GM23248 (cell line): Measurements from ENCODE around the gene KRT71. TPM values are rescaled to one million over a fixed set of nuclear protein-coding genes. Genes with fewer than 3 reads are reported as not detected.

Source experiments
- DNase-seq: peaks from one replicate; pipeline ENCODE4 v3.0.0-alpha.2; 2015
- H2AFZ ChIP-seq: fragments of 200-600 bp; sonication (generic); 2 replicates; pipeline ENCODE4 v1.6.1; 2016; ENCODE audit warnings: antibody characterized with exemption
- H3F3A ChIP-seq: fragments of 200-600 bp; sonication (generic); 2 replicates; pipeline ENCODE4 v1.6.1; 2016; ENCODE audit warnings: mild to moderate bottlenecking, antibody characterized with exemption, mixed run types; ENCODE audit not compliant: insufficient read depth
- H3K27ac ChIP-seq: fragments of 200-600 bp; sonication (generic); 2 replicates; pipeline ENCODE4 v1.5.1; 2016; ENCODE audit warnings: mild to moderate bottlenecking
- H3K27me3 ChIP-seq: fragments of 200-600 bp; sonication (generic); replicated peaks from 2 replicates; pipeline ENCODE4 v1.6.1; 2016; ENCODE audit warnings: mild to moderate bottlenecking; ENCODE audit not compliant: insufficient read depth
- H3K36me3 ChIP-seq: fragments of 200-600 bp; sonication (generic); 2 replicates; pipeline ENCODE4 v1.6.1; 2016; ENCODE audit warnings: low read depth, mild to moderate bottlenecking
- H3K4me1 ChIP-seq: fragments of 200-600 bp; sonication (generic); 2 replicates; pipeline ENCODE4 v1.6.1; 2016; ENCODE audit warnings: mild to moderate bottlenecking; ENCODE audit not compliant: insufficient read depth
- H3K4me2 ChIP-seq: fragments of 200-600 bp; sonication (generic); one replicate; pipeline ENCODE4 v1.6.1; 2016; ENCODE audit warnings: mild to moderate bottlenecking; ENCODE audit not compliant: unreplicated experiment
- H3K4me3 ChIP-seq: fragments of 200-600 bp; sonication (generic); 2 replicates; pipeline ENCODE4 v1.5.1; 2016; ENCODE audit warnings: mild to moderate bottlenecking
- H3K79me2 ChIP-seq: fragments of 200-600 bp; sonication (generic); 2 replicates; pipeline ENCODE4 v1.6.1; 2016; ENCODE audit warnings: mild to moderate bottlenecking; ENCODE audit not compliant: insufficient read depth
- H3K9ac ChIP-seq: fragments of 200-600 bp; sonication (generic); 2 replicates; pipeline ENCODE4 v1.6.1; 2016; ENCODE audit warnings: mild to moderate bottlenecking
- H3K9me2 ChIP-seq: fragments of 200-600 bp; sonication (generic); 2 replicates; pipeline ENCODE4 v1.6.1; 2016; ENCODE audit warnings: mixed run types, mild to moderate bottlenecking, moderate library complexity; ENCODE audit not compliant: insufficient read depth
- H3K9me3 ChIP-seq: fragments of 200-600 bp; sonication (generic); one replicate; pipeline ENCODE4 v1.6.1; 2017; ENCODE audit warnings: low read depth
- H4K20me1 ChIP-seq: fragments of 200-600 bp; sonication (generic); 2 replicates; pipeline ENCODE4 v1.6.0; 2016; ENCODE audit not compliant: insufficient read depth
- EZH2 ChIP-seq: fragments of 200-600 bp; sonication (generic); IDR thresholded peaks from 2 replicates; pipeline ENCODE4 v1.6.1; 2018; ENCODE audit warnings: antibody characterized with exemption, mild to moderate bottlenecking; ENCODE audit not compliant: insufficient read depth, poor library complexity, severe bottlenecking
- EZH2phosphoT487 ChIP-seq: fragments of 200-600 bp; sonication (generic); IDR thresholded peaks from 2 replicates; pipeline ENCODE4 v1.6.1; 2018; ENCODE audit warnings: antibody characterized with exemption, moderate library complexity, mild to moderate bottlenecking, low read depth; ENCODE audit not compliant: insufficient read depth
- WGBS, 2 experiments: methylation state at CpG; one replicate each; pipeline ENCODE4 v1.1.6; 2015 to 2017; ENCODE audit warnings: low lambda C conversion rate in 2 of 2, low coverage in 1 of 2; ENCODE audit errors: missing lambda C conversion rate in 2 of 2; 5-methylcytosine and 5-hydroxymethylcytosine counted together
- in situ Hi-C: fragments of 300-500 bp; cut with MboI; formaldehyde crosslinking; loops from 2 replicates; pipeline ENCODE4 v1.15.0; 2020
- polyA plus RNA-seq: library from polyadenylated mRNA; unstranded; fragments of >200 nt; fragmentation: Nextera tagmentation; extraction: Ambion mirVana; gene quantifications from 2 replicates; pipeline ENCODE4 v1.2.1, GENCODE V29; 2016
- total RNA-seq: library from RNA; depleted of rRNA; stranded (reverse); fragments of >200 nt; shearing (Covaris generic); gene quantifications from 2 replicates; pipeline ENCODE4 v1.2.3, GENCODE V29; 2014

Gene KRT71
- total and polyA plus RNA-seq, 2 experiments from 2014 or later: not detected

DNA sequence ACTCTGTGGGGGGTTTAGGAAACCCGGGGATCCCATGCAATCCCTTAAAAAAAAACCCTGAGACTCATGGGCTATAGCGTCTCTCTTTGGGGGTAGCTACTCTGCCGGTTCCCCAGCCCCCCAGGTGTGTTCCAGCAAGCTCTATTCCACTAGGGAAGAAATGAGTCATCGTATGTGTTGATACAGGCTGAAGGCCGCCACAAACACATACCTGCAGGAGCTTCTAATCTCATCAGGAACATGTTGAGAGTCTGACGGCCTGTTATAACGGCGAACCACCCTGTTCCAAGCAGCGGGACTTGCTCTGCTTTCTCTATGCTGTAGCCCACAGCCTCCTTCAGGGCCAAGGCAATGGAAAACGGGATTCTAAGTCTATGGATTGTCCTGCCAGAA, 31.8 kb downstream of the KRT71 start:
- Histone ChIP-seq H3K9ac (no peak overlapping the region), H3K4me2 (no peak overlapping the region), H4K20me1 (no peaks in the 10 kb centered on the region), H3K9me2 (no peaks in the 10 kb centered on the region), H3K4me3 (no peak overlapping the region), H3K79me2 (no peaks in the 10 kb centered on the region), H3F3A (no peaks in the 10 kb centered on the region), H3K9me3 (no peaks in the 10 kb centered on the region), H3K4me1 (no peaks in the 10 kb centered on the region), H3K36me3 (no peaks in the 10 kb centered on the region), H3K27ac (no peak overlapping the region), H3K27me3 (peaks cover 37% of the 10 kb centered on the region), H2AFZ (no peak overlapping the region)
- DNase-seq: no peak
- TF ChIP-seq EZH2 (no peak), EZH2phosphoT487 (no peak)
- in situ Hi-C loops: no loop called here
- 86 to 87% methylated on average over 10 of the region's 10 CpGs for WGBS, 2 experiments

GRCh38 chr12:52519826-52520662, 32.9 kb downstream of the KRT71 start, which contains the start of gene KRT5:
TSS of gene KRT5 (minus strand) at chr12:52520394. CDS start at chr12:52520296, 98 bp downstream.
- H3K36me3 ChIP-seq: no peaks in the 10 kb centered on the region
- no peak for TF ChIP-seq EZH2phosphoT487
- no peak for TF ChIP-seq EZH2
- H4K20me1 ChIP-seq: no peaks in the 10 kb centered on the region
- peaks cover 43% of the 10 kb centered on the region for H3K27me3 ChIP-seq
- H3K4me3 ChIP-seq: no peak within 1 kb of the TSS
- no peaks in the 10 kb centered on the region for H3F3A ChIP-seq
- no peaks in the 10 kb centered on the region for H3K79me2 ChIP-seq
- no peak within 1 kb of the TSS for H3K9ac ChIP-seq
- no peak within 1 kb of the TSS for H3K27ac ChIP-seq
- H3K4me1 ChIP-seq: no peaks in the 10 kb centered on the region
- H2AFZ ChIP-seq: no peak within 1 kb of the TSS
- in situ Hi-C loops: no loop called here
- DNase-seq: no peak
- H3K4me2 ChIP-seq: no peak within 1 kb of the TSS
- H3K9me2 ChIP-seq: no peaks in the 10 kb centered on the region
- WGBS, 2 experiments: 81 to 83% methylated on average over 29 of the region's 29 CpGs
- H3K9me3 ChIP-seq: no peaks in the 10 kb centered on the region

DNA sequence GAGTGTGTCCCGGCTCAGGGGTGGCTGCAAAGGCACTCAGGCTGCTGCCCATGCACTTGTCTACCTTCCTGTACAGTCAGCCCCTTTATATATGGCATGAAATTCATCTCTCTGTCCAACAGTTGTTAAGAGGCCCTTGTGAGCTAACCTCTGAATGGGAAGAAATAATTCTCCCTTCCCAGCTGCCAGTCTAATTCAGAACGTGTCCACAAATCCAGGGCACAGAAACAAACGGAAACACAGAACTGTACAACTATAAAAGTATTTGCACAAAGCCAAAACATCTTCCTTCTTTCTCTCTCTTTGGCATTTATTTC, 33.6 kb downstream of the KRT71 start:
- DNase-seq: no peak
- H3K9me3 ChIP-seq: no peaks in the 10 kb centered on the region

GRCh38 chr12:52518574-52519386, 34.2 kb downstream of the KRT71 start:
- no peaks in the 10 kb centered on the region for H3K36me3 ChIP-seq
- H3K79me2 ChIP-seq: no peaks in the 10 kb centered on the region
- in situ Hi-C loops: no loop called here
- H4K20me1 ChIP-seq: no peaks in the 10 kb centered on the region
- H3K4me2 ChIP-seq: no peak overlapping the region
- H3K9ac ChIP-seq: no peak overlapping the region
- no peak overlapping the region for H2AFZ ChIP-seq
- TF ChIP-seq EZH2phosphoT487: no peak
- TF ChIP-seq EZH2: no peak
- WGBS, 2 experiments: 69 to 77% methylated on average over 8 of the region's 8 CpGs
- H3K4me3 ChIP-seq: no peak overlapping the region
- H3K4me1 ChIP-seq: no peaks in the 10 kb centered on the region
- no peaks in the 10 kb centered on the region for H3K9me3 ChIP-seq
- no peaks in the 10 kb centered on the region for H3F3A ChIP-seq
- no peaks in the 10 kb centered on the region for H3K9me2 ChIP-seq
- DNase-seq: no peak
- no peak overlapping the region for H3K27ac ChIP-seq
- peaks cover 45% of the 10 kb centered on the region for H3K27me3 ChIP-seq

More for the DNA sequence above, 33.6 kb downstream of the KRT71 start:
- Histone ChIP-seq H2AFZ (no peak overlapping the region), H3K79me2 (no peaks in the 10 kb centered on the region), H3K9ac (no peak overlapping the region), H3K4me1 (no peaks in the 10 kb centered on the region), H3K27me3 (peaks cover 40% of the 10 kb centered on the region), H3K27ac (no peak overlapping the region), H3K36me3 (no peaks in the 10 kb centered on the region), H3K4me3 (no peak overlapping the region), H3F3A (no peaks in the 10 kb centered on the region), H3K4me2 (no peak overlapping the region), H3K9me2 (no peaks in the 10 kb centered on the region), H4K20me1 (no peaks in the 10 kb centered on the region)
- 73 to 79% methylated on average over 3 of the region's 3 CpGs for WGBS, 2 experiments
- TF ChIP-seq EZH2 (no peak), EZH2phosphoT487 (no peak)
- in situ Hi-C loops: no loop called here
